SIG-M5 treated with dmso at 0.1 percent for 504 hours (cell line): ENCODE results near the gene MND1.

Source experiments
- DNase-seq: peaks from one replicate; lab custom pipeline; 2025; ENCODE audit not compliant: unreplicated experiment; lab: John Stamatoyannopoulos, UW

MND1 gene

DNA sequence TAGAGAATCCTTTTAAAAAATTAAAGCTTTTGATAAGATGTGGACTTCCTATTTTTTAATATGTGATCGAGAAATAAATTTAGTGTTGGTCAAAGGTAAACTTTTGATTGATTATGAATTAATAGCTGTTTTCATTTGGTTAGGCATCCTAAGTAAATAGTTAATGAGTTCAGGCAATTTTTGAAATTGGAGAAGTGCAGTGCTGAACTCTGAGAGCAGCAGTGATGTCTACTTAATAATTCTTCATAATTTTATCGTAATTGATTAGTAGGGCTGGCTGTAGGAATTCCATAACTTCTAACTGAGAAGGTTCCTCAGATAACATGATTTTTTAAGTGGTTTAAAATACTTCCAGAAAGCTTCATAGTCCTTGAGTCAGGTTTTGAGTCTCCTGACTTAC is 1.5 kb downstream of the MND1 start:
- DNase-seq: no peak

DNA sequence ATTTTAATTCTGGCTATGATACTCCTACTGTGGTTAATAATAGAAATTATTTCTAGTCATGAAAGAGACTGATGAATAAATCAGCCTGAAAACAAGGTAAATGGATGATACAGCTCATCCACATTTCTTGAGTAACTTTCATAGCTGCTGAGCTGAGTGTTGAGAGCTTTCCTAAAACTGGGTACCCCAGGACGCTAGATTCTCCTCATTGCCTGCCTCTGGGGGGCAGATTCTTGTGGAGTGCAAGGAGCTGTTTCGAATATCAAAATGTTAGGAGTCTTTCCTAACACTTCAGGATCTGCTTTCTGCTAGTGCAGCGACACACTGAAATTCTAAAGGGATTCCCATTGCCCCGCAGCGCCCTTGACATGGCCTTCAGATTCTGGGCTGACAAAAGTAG is 2.1 kb downstream of the MND1 start:
- peak; percentile 18 for DNase-seq

- no peak for DNase-seq
Observed at GRCh38 chr4:153347117-153347516, 2.6 kb downstream of the MND1 start.

- DNase-seq: no peak
Observed at GRCh38 chr4:153348006-153348405, 3.5 kb downstream of the MND1 start.

DNA sequence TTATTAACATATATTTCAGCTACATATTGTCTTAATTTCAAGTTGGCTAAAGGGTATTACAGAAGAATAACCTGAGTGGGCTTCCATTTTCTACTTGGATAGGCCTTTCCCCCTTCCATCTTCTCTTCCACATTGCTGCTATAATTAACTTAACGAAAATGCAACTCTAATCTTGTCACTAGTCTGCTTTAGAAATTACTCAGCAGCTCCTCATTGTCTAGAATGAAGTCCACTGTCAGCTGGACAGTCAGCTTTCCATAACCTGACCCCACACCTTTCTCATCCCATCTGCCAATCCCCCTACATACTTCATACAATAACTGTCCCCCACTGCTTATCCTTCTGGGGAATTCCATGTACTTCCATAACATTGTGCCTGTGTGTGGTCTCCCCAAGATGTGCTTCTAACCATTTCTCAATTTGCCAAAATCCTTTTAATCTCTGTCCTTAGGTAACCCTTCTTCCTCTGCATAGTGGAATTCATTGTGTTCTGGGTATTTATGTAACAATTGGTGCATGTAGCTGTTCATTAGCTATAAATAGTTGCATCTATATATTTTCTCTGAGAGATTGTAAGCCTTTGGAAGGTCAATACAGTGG is 4.8 kb downstream of the MND1 start:
- DNase-seq: no peak

DNA sequence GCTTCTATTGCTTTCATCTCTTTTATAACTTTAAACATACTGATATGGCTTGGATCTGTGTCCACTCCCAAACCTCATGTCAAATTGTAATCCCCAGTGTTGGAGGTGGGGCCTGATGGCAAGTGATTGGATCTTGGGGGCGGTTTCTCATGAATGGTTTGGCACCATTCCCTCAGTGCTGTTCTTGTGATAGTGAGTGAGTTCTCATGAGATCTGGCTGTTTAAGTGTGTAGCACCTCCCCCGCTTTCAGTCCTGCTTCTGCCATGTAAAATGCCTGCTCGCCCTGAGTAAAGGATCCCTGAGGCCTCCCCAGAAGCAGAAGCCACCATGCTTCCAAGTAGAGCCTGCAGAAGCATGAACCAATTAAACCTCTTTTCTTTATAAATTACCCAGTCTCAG is 17.7 kb downstream of the MND1 start:
- no peak for DNase-seq

DNA sequence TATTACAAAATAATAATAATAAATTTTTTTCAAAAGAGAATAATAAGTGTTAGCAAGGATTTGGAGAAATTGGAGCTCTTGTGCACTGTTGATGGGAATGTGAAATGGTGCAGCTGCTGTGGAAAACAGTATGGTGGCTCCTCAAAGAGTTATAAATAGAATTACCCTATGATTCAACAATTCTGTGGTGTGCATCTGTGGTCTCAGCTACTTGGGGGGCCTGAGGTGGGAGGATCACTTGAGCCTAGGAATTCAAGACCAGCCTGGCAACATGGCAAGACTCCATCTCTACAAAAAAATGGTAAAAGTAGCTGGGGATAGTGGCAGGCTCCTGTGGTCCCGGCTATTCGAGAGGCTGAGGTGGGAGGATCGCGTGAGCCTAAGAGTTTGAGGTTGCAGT is 19.6 kb downstream of the MND1 start:
- no peak for DNase-seq

GRCh38 chr4:153365003-153365402 is 20.5 kb downstream of the MND1 start:
- DNase-seq: no peak

- no peak for DNase-seq
Observed at GRCh38 chr4:153366486-153366885, 22.0 kb downstream of the MND1 start.

DNA sequence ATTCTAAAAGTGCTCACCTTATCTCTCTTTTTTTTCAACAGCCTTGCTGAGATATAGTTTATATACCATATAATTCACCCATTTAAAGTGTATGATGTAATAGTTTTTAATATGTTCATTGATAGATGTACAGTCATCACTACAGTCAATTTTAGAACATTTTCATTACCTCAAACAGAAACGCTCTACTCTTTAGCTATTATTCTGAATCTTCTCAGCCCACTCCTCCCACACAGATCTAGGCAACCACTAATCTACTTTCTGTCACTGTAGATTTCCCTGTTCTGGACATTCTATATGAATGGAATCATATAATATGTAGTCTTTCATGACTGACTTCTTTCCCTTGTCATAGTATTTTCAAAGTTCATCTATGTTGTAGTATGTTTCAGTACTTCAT is 22.6 kb downstream of the MND1 start:
- DNase-seq: no peak

DNA sequence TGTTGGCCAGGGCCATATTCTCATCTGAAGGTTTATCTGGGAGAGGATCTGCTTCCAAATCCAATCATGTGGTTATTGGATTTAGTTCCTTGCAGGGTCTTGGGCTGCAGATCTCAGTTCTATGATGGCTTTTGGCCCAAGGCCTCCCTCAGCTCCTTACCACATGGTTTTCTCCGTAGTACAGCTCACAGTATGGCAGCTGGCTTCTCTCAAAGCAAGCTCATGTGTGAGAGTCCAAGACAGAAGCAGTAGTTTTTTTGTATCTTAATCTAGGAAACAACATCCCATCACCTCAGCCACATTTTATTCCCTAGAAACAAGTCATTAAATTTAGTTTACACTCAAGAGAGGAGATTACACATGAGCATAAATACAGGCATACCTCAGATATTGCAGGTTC is 24.5 kb downstream of the MND1 start:
- no peak for DNase-seq

- no peak for DNase-seq
Observed at GRCh38 chr4:153371701-153372234, 27.3 kb downstream of the MND1 start.

DNA sequence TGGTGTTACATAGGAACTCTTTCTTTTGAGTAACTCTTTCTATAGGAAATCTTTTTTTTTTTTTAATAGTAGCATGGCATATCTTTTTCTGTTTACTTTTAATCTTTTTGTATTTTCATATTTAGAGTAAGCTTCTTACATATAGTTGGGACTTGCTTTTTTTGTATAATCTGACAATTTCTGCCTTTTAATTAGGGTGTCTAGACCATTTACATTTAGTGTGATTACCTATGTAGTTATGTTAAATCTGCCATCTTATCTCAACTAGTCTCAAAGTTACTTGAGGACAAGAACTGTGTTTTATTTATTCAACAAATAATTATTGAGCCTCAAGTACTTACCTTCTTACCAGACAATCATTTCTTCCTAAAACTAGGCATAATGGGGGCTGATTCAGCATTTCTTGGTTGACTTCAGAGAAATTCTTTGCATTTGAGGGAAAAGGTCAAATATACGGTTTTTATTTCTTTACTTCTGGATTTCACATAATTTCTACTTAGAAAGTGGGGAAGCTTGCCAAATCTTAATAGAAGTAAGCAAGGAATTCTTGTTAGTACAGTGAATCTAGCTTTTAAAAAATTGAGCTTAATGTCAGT is 28.6 kb downstream of the MND1 start:
- no peak for DNase-seq

GRCh38 chr4:153374442-153374841 is 30.0 kb downstream of the MND1 start:
- DNase-seq: no peak

DNA sequence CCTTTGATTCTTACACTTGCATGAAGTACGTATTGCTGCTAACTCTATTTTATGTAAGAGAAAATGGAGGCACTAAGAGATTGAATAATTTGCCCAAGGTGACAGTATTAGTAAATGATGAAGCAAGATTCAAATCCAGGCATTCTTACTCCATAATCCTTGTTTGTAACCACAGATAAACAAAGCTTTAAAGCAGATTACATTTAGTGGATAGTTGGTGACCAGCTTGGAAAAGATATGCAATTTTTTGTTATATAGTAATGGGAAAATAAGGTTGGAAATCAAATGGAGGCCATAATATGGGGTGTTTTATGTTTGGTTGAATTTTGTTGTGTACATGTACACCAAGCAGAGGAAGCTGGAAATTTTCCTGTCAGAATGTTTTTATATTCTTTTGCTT is 30.8 kb downstream of the MND1 start:
- DNase-seq: no peak

DNA sequence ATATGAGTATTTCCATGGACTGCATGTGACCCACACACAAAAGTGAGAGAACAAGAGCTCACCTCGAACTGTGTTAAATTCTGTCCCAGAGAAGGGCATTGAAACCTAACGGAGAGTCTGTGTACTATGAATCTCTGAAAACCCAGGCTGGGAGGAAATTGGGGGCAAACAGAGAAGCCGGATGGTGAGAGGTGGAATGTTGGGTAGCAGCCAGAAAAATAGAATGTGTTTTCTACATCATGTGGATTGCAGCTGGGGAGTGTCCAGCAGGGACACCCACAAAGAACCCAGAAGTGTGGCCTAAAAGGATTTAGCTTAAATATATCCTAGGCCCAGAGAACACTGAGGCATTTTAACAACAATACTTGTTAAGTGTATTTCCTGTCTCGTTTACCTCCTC is 38.6 kb downstream of the MND1 start:
- DNase-seq: no peak

DNA sequence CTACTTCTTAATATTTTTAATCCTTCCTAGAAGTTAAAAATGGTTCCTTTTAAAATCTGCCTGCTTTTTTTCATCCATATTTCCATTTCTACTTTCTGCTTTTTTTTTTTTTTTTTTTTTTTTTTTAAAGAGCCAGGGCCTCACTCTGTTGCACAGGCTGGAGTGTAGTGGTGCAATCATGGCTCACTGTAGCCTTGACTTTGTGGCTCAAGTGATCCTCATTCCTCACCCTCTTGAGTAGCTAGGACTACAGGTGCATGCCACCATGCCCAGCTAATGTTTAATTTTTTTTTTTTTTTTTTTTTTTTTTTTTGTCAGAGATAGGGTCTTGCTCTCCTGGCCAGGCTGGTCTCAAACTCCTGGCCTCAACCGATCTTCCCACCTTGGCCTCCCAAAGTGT is 39.7 kb downstream of the MND1 start:
- DNase-seq: no peak

- no peak for DNase-seq
Observed at GRCh38 chr4:153385784-153386183, 41.3 kb downstream of the MND1 start.

- DNase-seq: no peak
Observed at GRCh38 chr4:153387981-153388380, 43.5 kb downstream of the MND1 start.

DNA sequence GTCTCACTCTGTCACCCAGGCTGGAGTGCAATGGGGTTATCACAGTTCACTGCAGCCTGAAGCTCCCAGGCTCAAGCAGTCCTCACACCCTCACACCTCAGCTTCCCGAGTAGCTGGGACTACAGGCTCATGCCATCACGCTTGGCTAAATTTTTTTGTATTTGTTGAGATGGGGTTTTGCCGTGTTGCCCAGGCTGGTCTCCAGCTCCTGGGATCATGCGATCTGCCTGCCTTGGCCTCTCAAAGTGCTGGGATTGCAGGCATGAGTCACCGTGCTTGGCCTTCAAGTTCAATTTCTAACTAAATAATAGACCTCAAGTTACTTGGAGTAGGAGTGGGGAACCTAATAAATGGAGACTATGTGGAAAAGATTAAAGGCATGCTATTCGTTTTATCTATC is 48.9 kb downstream of the MND1 start:
- DNase-seq: no peak

GRCh38 chr4:153394945-153395344 is 50.5 kb downstream of the MND1 start:
- no peak for DNase-seq

GRCh38 chr4:153398713-153399112 is 54.2 kb downstream of the MND1 start:
- DNase-seq: no peak

DNA sequence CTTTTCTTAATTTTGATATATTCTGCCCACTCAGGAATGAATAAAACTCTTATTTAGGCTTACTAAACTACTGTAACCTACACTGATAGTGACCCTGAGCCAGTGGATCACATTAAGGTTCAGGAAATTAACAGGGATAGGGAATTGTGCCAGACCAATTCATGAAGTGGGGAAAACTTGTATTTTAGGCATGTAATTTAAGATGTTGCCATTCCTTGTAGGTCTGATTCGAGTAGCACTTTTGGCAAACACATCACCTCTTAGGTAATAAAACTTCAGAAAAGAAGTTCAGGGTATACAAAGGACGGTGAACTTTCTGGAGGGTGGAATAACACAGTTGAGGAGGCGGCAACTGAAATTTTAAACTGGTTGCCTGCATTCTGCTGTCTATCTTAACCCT is 54.9 kb downstream of the MND1 start:
- DNase-seq: no peak
